Peyer's patch (tissue), 4 donors: Measurements from ENCODE around the gene CST6. TPM values are rescaled to one million over a fixed set of nuclear protein-coding genes. Genes with fewer than 3 reads are reported as not detected.

Experiments
- DNase-seq, 3 donors: peaks; one replicate each; pipeline ENCODE4 v3.0.0-alpha.2; 2017 to 2019
- H3K27ac ChIP-seq, 4 donors: fragments of 200-600 bp; sonication (generic); one replicate each; pipeline ENCODE4 v1.5.1; 2016 to 2019
- H3K27me3 ChIP-seq, 2 donors: fragments of 200-600 bp; sonication (generic); one replicate each; pipeline ENCODE4 v1.5.1; 2019
- H3K36me3 ChIP-seq, 3 donors: fragments of 200-600 bp; sonication (generic); one replicate each; pipeline ENCODE4 v1.5.1; 2016 to 2019
- H3K4me1 ChIP-seq, 4 donors: fragments of 200-600 bp; sonication (generic); one replicate each; pipeline ENCODE4 v1.5.1; 2016 to 2019
- H3K4me3 ChIP-seq, 4 donors: fragments of 200-600 bp; sonication (generic); 1 replicate in 3 of 4; 2 replicates in 1 of 4; pipeline ENCODE4 v1.5.1; 2016 to 2019; ENCODE audit warnings: mild to moderate bottlenecking in 1 of 4
- H3K9me3 ChIP-seq, 4 donors: fragments of 200-600 bp; sonication (generic); one replicate each; pipeline ENCODE4 v1.5.1; 2016 to 2019; ENCODE audit warnings: mild to moderate bottlenecking in 1 of 4
- CTCF ChIP-seq, 6 experiments: fragments of 450-650 bp in 4 of 6; fragments of 200-600 bp in 2 of 6; sonication (generic) in 1 of 6; IDR thresholded peaks; one replicate each; pipeline ENCODE4 v1.5.1; 2017 to 2019; ENCODE audit warnings: antibody characterized with exemption in 6 of 6, mild to moderate bottlenecking in 3 of 6, moderate library complexity in 1 of 6
- POLR2A ChIP-seq, 2 donors: fragments of 450-650 bp; IDR thresholded peaks; one replicate each; pipeline ENCODE4 v1.5.1; 2017; ENCODE audit warnings: antibody characterized with exemption in 2 of 2, mild to moderate bottlenecking in 2 of 2, moderate library complexity in 2 of 2
- total RNA-seq, 4 donors: library from RNA; depleted of rRNA; stranded (reverse); fragments of >200 nt; gene quantifications; one replicate each; pipeline ENCODE4 v1.1.0, GENCODE V29; 2016

Gene CST6
- total RNA-seq, 4 donors from 2014 or later: not detected

GRCh38 chr11:66048547-66049323 is 36.9 kb downstream of the CST6 start, which contains the start of gene GAL3ST3:
Gene GAL3ST3 (minus strand): TSS chr11:66049161. CDS start chr11:66045415, 3,746 bp downstream.
- Histone ChIP-seq H3K4me3 (no peak within 1 kb of the TSS), H3K27ac (no peak within 1 kb of the TSS), H3K27me3 (no peaks in the 10 kb centered on the region), H3K36me3 (no peaks in the 10 kb centered on the region), H3K9me3 (no peaks in the 10 kb centered on the region), H3K4me1 (peaks cover 0 to 17% (median 10%) of the 10 kb centered on the region in 4 donors)
- TF ChIP-seq POLR2A (IDR thresholded peaks at IDR 0.05): no peak
- TF ChIP-seq CTCF (IDR thresholded peaks at IDR 0.05): no peak
- DNase-seq: no peak

- peak in 1 of 3 donors; percentile 29 for DNase-seq
- peaks cover 0 to 24% (median 9%) of the 10 kb centered on the region in 4 donors for H3K4me1 ChIP-seq
Measured at GRCh38 chr11:66050581-66051231, 38.9 kb downstream of the CST6 start.

GRCh38 chr11:66051371-66051765 is 39.6 kb downstream of the CST6 start:
- Histone ChIP-seq H3K4me1 (peaks cover 0 to 24% (median 9%) of the 10 kb centered on the region in 4 donors), H3K27ac (peak overlapping the region; percentile 85 to 88 (median 87)), H3K9me3 (no peaks in the 10 kb centered on the region), H3K27me3 (no peaks in the 10 kb centered on the region), H3K36me3 (peaks cover 0 to 26% (median 0%) of the 10 kb centered on the region in 3 donors), H3K4me3 (peak overlapping the region; percentile 74 to 95 (median 86))
- DNase-seq: no peak
- TF ChIP-seq CTCF (IDR thresholded peaks at IDR 0.05) (no peak), POLR2A (IDR thresholded peaks at IDR 0.05) (no peak)

More at GRCh38 chr11:66050581-66051231, 38.9 kb downstream of the CST6 start:
- Histone ChIP-seq H3K27ac (peak overlapping the region in 2 of 4 donors; percentile 86 to 88), H3K4me3 (no peak overlapping the region), H3K27me3 (no peaks in the 10 kb centered on the region), H3K9me3 (no peaks in the 10 kb centered on the region), H3K36me3 (peaks cover 0 to 19% (median 0%) of the 10 kb centered on the region in 3 donors)
- TF ChIP-seq CTCF (IDR thresholded peaks at IDR 0.05) (no peak), POLR2A (IDR thresholded peaks at IDR 0.05) (no peak)

- TF ChIP-seq CTCF (IDR thresholded peaks at IDR 0.05) (peak in 1 of 6 experiments; percentile 11), POLR2A (IDR thresholded peaks at IDR 0.05) (peak; percentile 52 to 61)
- Histone ChIP-seq H3K4me3 (peak within 1 kb of the TSS; percentile 74 to 95 (median 86)), H3K4me1 (peaks cover 0 to 24% (median 9%) of the 10 kb centered on the region in 4 donors), H3K9me3 (no peaks in the 10 kb centered on the region), H3K27ac (peak within 1 kb of the TSS; percentile 85 to 88 (median 87)), H3K27me3 (no peaks in the 10 kb centered on the region), H3K36me3 (peaks cover 0 to 33% (median 0%) of the 10 kb centered on the region in 3 donors)
- peak; percentile 97 to 99 (median 98) for DNase-seq
Measured at GRCh38 chr11:66051766-66052663, 40.2 kb downstream of the CST6 start, which contains the start of gene SF3B2. Gene SF3B2 (plus strand): TSS chr11:66052364. CDS start chr11:66052385, 21 bp downstream.

GRCh38 chr11:66052664-66052982 is 40.8 kb downstream of the CST6 start:
- TF ChIP-seq CTCF (IDR thresholded peaks at IDR 0.05): no peak
- TF ChIP-seq POLR2A (IDR thresholded peaks at IDR 0.05): peak in 1 of 2 donors; percentile 13
- DNase-seq: no peak
- H3K36me3 ChIP-seq: peaks cover 0 to 39% (median 0%) of the 10 kb centered on the region in 3 donors

More at GRCh38 chr11:66052664-66052982, 40.8 kb downstream of the CST6 start:
- Histone ChIP-seq H3K9me3 (no peaks in the 10 kb centered on the region), H3K4me3 (peak overlapping the region; percentile 74 to 95 (median 86)), H3K27ac (peak overlapping the region; percentile 85 to 88 (median 87)), H3K27me3 (no peaks in the 10 kb centered on the region), H3K4me1 (peaks cover 0 to 24% (median 9%) of the 10 kb centered on the region in 4 donors)
